Neural progenitor cell (in vitro differentiated cells): ENCODE data around the gene ADGRD1.

Source experiments
- CTCF ChIP-seq: fragments of 200-600 bp; sonication (generic); IDR thresholded peaks from 2 replicates; pipeline ENCODE4 v1.5.1; 2017; ENCODE audit warnings: antibody characterized with exemption, mild to moderate bottlenecking
- EZH2 ChIP-seq: fragments of 200-600 bp; sonication (generic); IDR thresholded peaks from 2 replicates; pipeline ENCODE4 v1.6.1; 2017; ENCODE audit warnings: antibody characterized with exemption, mild to moderate bottlenecking, moderate library complexity
- EZH2phosphoT487 ChIP-seq: fragments of 200-600 bp; sonication (generic); IDR thresholded peaks from 2 replicates; pipeline ENCODE4 v1.6.1; 2017; ENCODE audit warnings: antibody characterized with exemption

DNA sequence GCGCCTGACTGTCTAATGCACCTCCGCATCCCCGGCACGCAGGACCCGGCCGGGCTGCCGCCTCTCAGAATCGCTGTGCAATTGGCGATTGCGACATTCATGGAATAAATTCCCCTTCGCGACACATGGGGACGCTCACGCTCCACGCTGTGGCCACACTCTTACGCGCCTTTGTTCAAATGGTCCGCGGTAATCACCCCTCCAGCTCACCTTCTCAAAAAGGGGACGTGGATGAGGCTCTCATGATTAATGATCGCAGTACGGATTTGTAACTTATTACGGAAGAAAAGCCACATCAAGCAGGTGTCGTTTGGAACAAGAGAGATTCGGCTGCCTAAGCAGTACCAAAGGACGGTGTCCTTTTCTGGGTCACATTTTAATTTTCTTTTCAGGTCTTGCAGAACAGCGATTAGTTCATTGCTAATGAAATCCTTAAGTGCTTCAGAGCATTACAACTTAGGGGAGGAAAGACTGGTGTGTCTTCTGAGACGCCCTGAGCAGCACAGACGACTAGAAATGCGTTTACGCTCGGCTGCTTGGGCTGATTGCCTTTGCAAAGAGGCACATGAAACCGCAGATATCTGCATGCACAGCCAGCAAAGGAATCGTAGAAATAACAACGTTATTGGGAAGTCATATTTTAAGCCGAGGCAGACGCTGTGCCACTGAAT lies 37.3 kb upstream of the ADGRD1 start:
- TF ChIP-seq CTCF (peak; percentile 95), EZH2phosphoT487 (no peak), EZH2 (no peak)
